Keratinocyte (primary cell): ENCODE results near the gene TENT5A. TPM values are rescaled to one million over a fixed set of nuclear protein-coding genes. Genes with fewer than 3 reads are reported as not detected.

Source experiments
- DNase-seq: peaks from one replicate; pipeline ENCODE4 v3.0.0-alpha.2; 2011; ENCODE audit warnings: low read depth, missing footprints, low spot score
- FAIRE-seq: peaks from 2 replicates; lab custom pipeline; 2011; peaks lifted over from hg19 to GRCh38; lab: Jason Lieb, UNC
- H2AFZ ChIP-seq: 2 replicates; pipeline ENCODE4 v1.6.0; 2012; ENCODE audit warnings: low read length, control low read depth, inconsistent platforms; ENCODE audit not compliant: control insufficient read depth
- H3K27ac ChIP-seq: 2 replicates; pipeline ENCODE4 v1.5.1; 2011; ENCODE audit warnings: low read length; ENCODE audit not compliant: control insufficient read depth, insufficient read depth
- H3K27me3 ChIP-seq: 3 replicates; pipeline ENCODE4 v1.6.0; 2011; ENCODE audit warnings: low read length; ENCODE audit not compliant: control insufficient read depth, insufficient read depth; ENCODE audit errors: extremely low read depth
- H3K36me3 ChIP-seq, 2 experiments: 2 replicates in 1 of 2; 3 replicates in 1 of 2; pipeline ENCODE4 v1.5.1; 2011; ENCODE audit warnings: low read length in 2 of 2, mild to moderate bottlenecking in 1 of 2; ENCODE audit not compliant: control insufficient read depth in 2 of 2, insufficient read depth in 2 of 2; ENCODE audit errors: extremely low read depth in 1 of 2
- H3K4me1 ChIP-seq: 3 replicates; pipeline ENCODE4 v1.5.1; 2011; ENCODE audit warnings: low read length; ENCODE audit not compliant: control insufficient read depth, insufficient read depth; ENCODE audit errors: extremely low read depth
- H3K4me2 ChIP-seq: 3 replicates; pipeline ENCODE4 v1.6.0; 2011; ENCODE audit warnings: low read depth, low read length; ENCODE audit not compliant: control insufficient read depth, insufficient read depth; ENCODE audit errors: extremely low read depth
- H3K4me3 ChIP-seq, 3 experiments: fragments of 200-600 bp in 1 of 3; sonication (generic) in 1 of 3; 2 replicates in 2 of 3; 3 replicates in 1 of 3; pipeline ENCODE4 v1.5.1; 2011 to 2016; ENCODE audit warnings: low read length in 3 of 3, mild to moderate bottlenecking in 3 of 3, control low read depth in 2 of 3, inconsistent platforms in 1 of 3, low read depth in 1 of 3, mixed read lengths in 1 of 3, mixed run types in 1 of 3, moderate library complexity in 1 of 3; ENCODE audit not compliant: control insufficient read depth in 2 of 3, insufficient read depth in 2 of 3; ENCODE audit errors: extremely low read depth in 1 of 3
- H3K79me2 ChIP-seq: 2 replicates; pipeline ENCODE4 v1.6.0; 2012; ENCODE audit warnings: low read length; ENCODE audit not compliant: control insufficient read depth, insufficient read depth
- H3K9ac ChIP-seq: 3 replicates; pipeline ENCODE4 v1.6.0; 2011; ENCODE audit warnings: low read length; ENCODE audit not compliant: control insufficient read depth, insufficient read depth; ENCODE audit errors: extremely low read depth
- H3K9me1 ChIP-seq: 3 replicates; pipeline ENCODE4 v1.6.0; 2011; ENCODE audit warnings: low read length; ENCODE audit not compliant: control insufficient read depth, insufficient read depth; ENCODE audit errors: extremely low read depth
- H3K9me3 ChIP-seq: 2 replicates; pipeline ENCODE4 v1.5.1; 2012; ENCODE audit warnings: low read depth, low read length; ENCODE audit not compliant: control insufficient read depth
- H4K20me1 ChIP-seq: 3 replicates; pipeline ENCODE4 v1.6.0; 2011; ENCODE audit warnings: low read length; ENCODE audit not compliant: control insufficient read depth, insufficient read depth; ENCODE audit errors: extremely low read depth
- CTCF ChIP-seq, 3 experiments: IDR thresholded peaks in 1 of 3; conservative IDR thresholded peaks in 1 of 3; optimal IDR thresholded peaks in 1 of 3; 2 replicates in 2 of 3; 3 replicates in 1 of 3; pipeline versions ENCODE3 to v1.5.1; 2011; ENCODE audit warnings: low read length in 3 of 3, mild to moderate bottlenecking in 3 of 3, moderate library complexity in 2 of 3, control low read depth in 1 of 3, inconsistent platforms in 1 of 3; ENCODE audit not compliant: insufficient read depth in 2 of 3; ENCODE audit errors: extremely low read depth in 1 of 3
- EZH2 ChIP-seq: IDR thresholded peaks from one replicate; pipeline ENCODE4 v1.6.1; 2012; ENCODE audit warnings: inconsistent platforms, mild to moderate bottlenecking, low read length, moderate library complexity
- dilution Hi-C: fragments of 300-500 bp; cut with MboI; formaldehyde crosslinking; loops from one replicate; pipeline ENCODE4 v1.7.0; 2020; ENCODE audit warnings: low sequenced_read_pairs; ENCODE audit not compliant: extremely low pct_ligation_motif_present
- polyA plus RNA-seq, 5 experiments: library from polyadenylated mRNA; depleted of rRNA in 3 of 5; stranded (reverse) in 3 of 5; stranded (forward) in 1 of 5; unstranded in 1 of 5; fragments of >200 nt; gene quantifications; 1 replicate in 1 of 5; 2 replicates in 3 of 5; 3 replicates in 1 of 5; pipeline versions ENCODE4 v1.2.1 to v1.2.3, GENCODE V29; 2011 to 2012; ENCODE audit warnings: missing spikeins in 2 of 5, low read depth in 1 of 5, low replicate concordance in 1 of 5

The TENT5A gene
- polyA plus RNA-seq, 1 donor (not counting 4 experiments of a cell fraction or from before 2014, with no cell fraction given) = 1.6 TPM

- dilution Hi-C loops = no loop called here
- Histone ChIP-seq H3K27ac (no peak overlapping the region), H3K9me1 (no peaks in the 10 kb centered on the region), H3K4me3 (no peak overlapping the region), H3K9ac (no peak overlapping the region), H3K79me2 (no peaks in the 10 kb centered on the region), H2AFZ (no peak overlapping the region), H3K27me3 (no peaks in the 10 kb centered on the region), H3K36me3 (no peaks in the 10 kb centered on the region), H3K9me3 (no peaks in the 10 kb centered on the region), H3K4me2 (no peak overlapping the region), H3K4me1 (no peaks in the 10 kb centered on the region), H4K20me1 (no peaks in the 10 kb centered on the region)
- FAIRE-seq (no peak), DNase-seq (no peak)
- TF ChIP-seq EZH2 = no peak
- TF ChIP-seq CTCF (optimal IDR thresholded peaks at IDR 0.05 in 1 of 3, IDR thresholded peaks at IDR 0.05 in 1 of 3, conservative IDR thresholded peaks at IDR 0.05 in 1 of 3; ENCODE audit: extremely low read depth in 1 of 3, insufficient read depth in 2 of 3, low read length in 3 of 3) = no peak
These were observed 41.5 kb upstream of the TENT5A start for GRCh38 chr6:81793821-81794475.

- Histone ChIP-seq H3K4me3 (no peak overlapping the region), H2AFZ (no peak overlapping the region), H3K27me3 (no peaks in the 10 kb centered on the region), H3K79me2 (no peaks in the 10 kb centered on the region), H3K27ac (no peak overlapping the region), H3K36me3 (no peaks in the 10 kb centered on the region), H3K9me1 (no peaks in the 10 kb centered on the region), H3K9ac (no peak overlapping the region), H3K9me3 (no peaks in the 10 kb centered on the region), H3K4me2 (no peak overlapping the region), H3K4me1 (no peaks in the 10 kb centered on the region), H4K20me1 (no peaks in the 10 kb centered on the region)
- no peak for TF ChIP-seq CTCF (optimal IDR thresholded peaks at IDR 0.05 in 1 of 3, IDR thresholded peaks at IDR 0.05 in 1 of 3, conservative IDR thresholded peaks at IDR 0.05 in 1 of 3; ENCODE audit: extremely low read depth in 1 of 3, insufficient read depth in 2 of 3, low read length in 3 of 3)
- no peak for DNase-seq
- dilution Hi-C loops = no loop called here
- FAIRE-seq = no peak
These were observed 40.3 kb upstream of the TENT5A start for GRCh38 chr6:81792826-81793225.
